ENCODE measurements around the gene GNG14.

The GNG14 gene

DNA sequence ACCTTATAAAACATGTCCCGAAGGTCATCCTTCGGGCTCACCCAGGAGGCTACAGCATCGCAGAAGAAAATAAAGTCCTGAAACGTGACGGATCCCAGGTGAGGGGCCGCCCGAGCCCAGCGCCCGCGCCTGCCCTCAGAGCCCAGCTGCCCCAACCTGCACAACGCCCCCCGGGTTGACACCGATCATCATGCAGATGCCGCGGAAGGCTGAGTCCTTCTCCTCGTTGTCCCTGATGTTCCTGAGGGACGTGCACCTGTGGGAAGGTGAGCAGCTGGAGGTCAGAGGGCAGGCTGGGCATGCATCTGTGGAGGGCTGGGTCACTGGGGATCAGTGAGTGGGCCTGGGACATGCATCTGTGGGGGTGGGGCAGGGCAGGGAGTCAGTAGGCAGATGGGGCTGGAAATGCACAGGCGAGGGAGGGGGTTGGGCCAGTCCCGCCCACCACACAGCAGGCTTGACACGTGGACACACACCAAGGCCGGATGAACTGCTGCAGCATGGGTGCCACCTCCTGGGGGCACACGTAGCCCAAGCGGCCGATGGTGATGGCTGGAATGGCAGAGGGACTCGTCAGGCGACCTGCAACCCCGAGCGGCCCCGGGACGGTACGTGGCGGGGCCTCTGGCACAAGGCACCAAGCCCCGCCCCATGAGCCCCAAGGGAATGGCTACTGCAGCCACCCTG, 13.9 kb downstream of the GNG14 start:
- H3K27me3 ChIP-seq (ENCODE audit: control insufficient read depth in 1 of 2, insufficient read depth in 1 of 2, low read length in 2 of 2), result no peaks in the 10 kb centered on the region
- no peak overlapping the region for H4K8ac ChIP-seq (ENCODE audit: low read length)
- peaks cover 2% of the 10 kb centered on the region for H3K4me1 ChIP-seq (ENCODE audit: control insufficient read depth, insufficient read depth, low read depth, low read length)
- no peak overlapping the region for H3K27ac ChIP-seq (ENCODE audit: low read length, poor library complexity, severe bottlenecking)
- no peak overlapping the region for H3K4me2 ChIP-seq (ENCODE audit: low read length, poor library complexity, severe bottlenecking)
- no peak overlapping the region for H3K9ac ChIP-seq (ENCODE audit: low read length)
- H3K36me3 ChIP-seq (ENCODE audit: control insufficient read depth in 1 of 2, insufficient read depth in 2 of 2, low read depth in 1 of 2, low read length in 2 of 2), result peaks cover 89 to 90% of the 10 kb centered on the region in 2 experiments
- H3K23ac ChIP-seq (ENCODE audit: low read length in 2 of 2), result no peak overlapping the region
- peak overlapping the region in 1 of 2 experiments; percentile 40 for H2BK12ac ChIP-seq (ENCODE audit: low read length in 2 of 2)
- peak overlapping the region; percentile 53 for H4K91ac ChIP-seq (ENCODE audit: low read length)
- H2BK15ac ChIP-seq (ENCODE audit: low read depth, poor library complexity, severe bottlenecking), result no peak overlapping the region
- no peak overlapping the region for H3K4ac ChIP-seq (ENCODE audit: low read depth in 1 of 2, low read length in 2 of 2)
- peaks cover 46% of the 10 kb centered on the region for H3K79me1 ChIP-seq (replicated peaks; ENCODE audit: low read length, poor library complexity, severe bottlenecking)
- no peak overlapping the region for H2AK5ac ChIP-seq (ENCODE audit: low read length, severe bottlenecking)
- H2BK120ac ChIP-seq (ENCODE audit: low read depth, low read length), result no peak overlapping the region
- no peak overlapping the region for H3K14ac ChIP-seq (ENCODE audit: low read length in 2 of 2)
- no peak overlapping the region for H2BK5ac ChIP-seq (ENCODE audit: low read depth, low read length, poor library complexity, severe bottlenecking)
- DNase-seq, result no peak
- no peak overlapping the region for H2AFZ ChIP-seq (ENCODE audit: low read depth, low read length)
- no peak overlapping the region for H3K18ac ChIP-seq (ENCODE audit: low read depth in 1 of 2, low read length in 2 of 2)
- H3K4me3 ChIP-seq (ENCODE audit: insufficient read depth in 1 of 2, low read depth in 1 of 2, low read length in 2 of 2), result no peak overlapping the region
- H3K9me3 ChIP-seq (ENCODE audit: control insufficient read depth, low read length), result no peaks in the 10 kb centered on the region
- 95% methylated on average over 33 of the region's 33 CpGs for WGBS

DNA sequence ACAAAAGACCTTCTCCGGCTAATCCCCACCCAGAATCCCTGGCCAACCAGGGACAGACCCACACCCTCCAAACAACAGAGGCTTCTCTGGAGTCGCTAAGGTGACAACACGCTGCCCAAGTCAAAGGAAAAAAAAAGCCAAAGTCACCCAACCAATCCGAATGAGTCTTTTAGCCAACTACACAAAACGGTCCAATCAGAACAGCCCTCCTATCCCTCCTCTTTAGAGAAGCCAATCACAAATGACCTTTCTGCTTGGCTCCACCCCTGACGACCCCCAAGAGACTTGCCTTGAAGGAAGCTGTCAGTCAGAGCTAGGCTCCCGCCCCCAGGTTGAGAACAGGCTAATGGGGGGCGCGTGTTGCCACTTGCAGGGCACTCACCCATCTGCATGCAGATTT, 15.2 kb downstream of the GNG14 start:
- Histone ChIP-seq H2BK5ac (ENCODE audit: low read depth, low read length, poor library complexity, severe bottlenecking) (no peak overlapping the region), H3K4ac (ENCODE audit: low read depth in 1 of 2, low read length in 2 of 2) (no peak overlapping the region)

DNA sequence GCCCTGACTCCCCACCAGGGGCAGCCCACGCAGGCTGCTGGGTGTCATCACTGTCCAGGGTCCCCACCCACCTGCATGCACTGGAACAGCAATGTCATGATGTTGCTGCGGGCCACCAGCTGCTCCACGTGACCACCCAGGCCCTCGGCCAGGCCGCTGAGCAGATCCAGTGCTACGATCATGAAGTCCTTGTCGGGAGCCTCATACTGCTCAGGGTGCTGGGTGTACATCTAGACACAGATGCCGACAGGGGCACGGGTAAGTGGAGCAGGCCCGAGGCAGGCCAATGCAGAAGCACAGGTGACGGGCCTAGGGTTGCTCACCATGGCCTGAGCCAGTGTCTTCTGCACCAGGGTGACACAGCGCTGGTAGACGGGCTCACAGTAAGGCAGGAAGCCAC, 17.4 kb downstream of the GNG14 start:
- Histone ChIP-seq H2AK5ac (ENCODE audit: low read length, severe bottlenecking) (no peak overlapping the region), H2BK15ac (ENCODE audit: low read depth, poor library complexity, severe bottlenecking) (no peak overlapping the region), H3K4me1 (ENCODE audit: control insufficient read depth, insufficient read depth, low read depth, low read length) (peaks cover 1% of the 10 kb centered on the region), H4K91ac (ENCODE audit: low read length) (no peak overlapping the region), H2BK5ac (ENCODE audit: low read depth, low read length, poor library complexity, severe bottlenecking) (no peak overlapping the region), H3K79me1 (replicated peaks; ENCODE audit: low read length, poor library complexity, severe bottlenecking) (peaks cover 49% of the 10 kb centered on the region), H3K4me3 (ENCODE audit: insufficient read depth in 1 of 2, low read depth in 1 of 2, low read length in 2 of 2) (no peak overlapping the region), H2BK120ac (ENCODE audit: low read depth, low read length) (no peak overlapping the region), H3K23ac (ENCODE audit: low read length in 2 of 2) (no peak overlapping the region), H3K9me3 (ENCODE audit: control insufficient read depth, low read length) (no peaks in the 10 kb centered on the region), H3K36me3 (ENCODE audit: control insufficient read depth in 1 of 2, insufficient read depth in 2 of 2, low read depth in 1 of 2, low read length in 2 of 2) (peaks cover 84 to 96% of the 10 kb centered on the region in 2 experiments), H3K18ac (ENCODE audit: low read depth in 1 of 2, low read length in 2 of 2) (no peak overlapping the region), H3K9ac (ENCODE audit: low read length) (no peak overlapping the region), H3K27me3 (ENCODE audit: control insufficient read depth in 1 of 2, insufficient read depth in 1 of 2, low read length in 2 of 2) (no peaks in the 10 kb centered on the region), H3K4ac (ENCODE audit: low read depth in 1 of 2, low read length in 2 of 2) (no peak overlapping the region), H3K27ac (ENCODE audit: low read length, poor library complexity, severe bottlenecking) (no peak overlapping the region), H3K14ac (ENCODE audit: low read length in 2 of 2) (no peak overlapping the region), H4K8ac (ENCODE audit: low read length) (no peak overlapping the region), H2BK12ac (ENCODE audit: low read length in 2 of 2) (no peak overlapping the region), H2AFZ (ENCODE audit: low read depth, low read length) (no peak overlapping the region), H3K4me2 (ENCODE audit: low read length, poor library complexity, severe bottlenecking) (no peak overlapping the region)
- DNase-seq, result no peak
- WGBS, result 97% methylated on average over 13 of the region's 13 CpGs

More for the DNA sequence above, 15.2 kb downstream of the GNG14 start:
- Histone ChIP-seq H2BK120ac (ENCODE audit: low read depth, low read length) (no peak overlapping the region), H4K91ac (ENCODE audit: low read length) (no peak overlapping the region), H2BK15ac (ENCODE audit: low read depth, poor library complexity, severe bottlenecking) (no peak overlapping the region), H3K4me2 (ENCODE audit: low read length, poor library complexity, severe bottlenecking) (no peak overlapping the region), H3K18ac (ENCODE audit: low read depth in 1 of 2, low read length in 2 of 2) (no peak overlapping the region), H3K9ac (ENCODE audit: low read length) (no peak overlapping the region), H3K4me1 (ENCODE audit: control insufficient read depth, insufficient read depth, low read depth, low read length) (peaks cover 1% of the 10 kb centered on the region), H3K9me3 (ENCODE audit: control insufficient read depth, low read length) (no peaks in the 10 kb centered on the region), H3K27ac (ENCODE audit: low read length, poor library complexity, severe bottlenecking) (no peak overlapping the region), H2AFZ (ENCODE audit: low read depth, low read length) (no peak overlapping the region), H3K79me1 (replicated peaks; ENCODE audit: low read length, poor library complexity, severe bottlenecking) (peaks cover 50% of the 10 kb centered on the region), H3K14ac (ENCODE audit: low read length in 2 of 2) (no peak overlapping the region), H3K27me3 (ENCODE audit: control insufficient read depth in 1 of 2, insufficient read depth in 1 of 2, low read length in 2 of 2) (no peaks in the 10 kb centered on the region), H2AK5ac (ENCODE audit: low read length, severe bottlenecking) (no peak overlapping the region), H3K23ac (ENCODE audit: low read length in 2 of 2) (no peak overlapping the region), H3K36me3 (ENCODE audit: control insufficient read depth in 1 of 2, insufficient read depth in 2 of 2, low read depth in 1 of 2, low read length in 2 of 2) (peaks cover 89 to 97% of the 10 kb centered on the region in 2 experiments), H2BK12ac (ENCODE audit: low read length in 2 of 2) (no peak overlapping the region), H3K4me3 (ENCODE audit: insufficient read depth in 1 of 2, low read depth in 1 of 2, low read length in 2 of 2) (no peak overlapping the region), H4K8ac (ENCODE audit: low read length) (no peak overlapping the region)
- WGBS, result 73% methylated on average over 9 of the region's 9 CpGs
- peak; percentile 55 for DNase-seq

DNA sequence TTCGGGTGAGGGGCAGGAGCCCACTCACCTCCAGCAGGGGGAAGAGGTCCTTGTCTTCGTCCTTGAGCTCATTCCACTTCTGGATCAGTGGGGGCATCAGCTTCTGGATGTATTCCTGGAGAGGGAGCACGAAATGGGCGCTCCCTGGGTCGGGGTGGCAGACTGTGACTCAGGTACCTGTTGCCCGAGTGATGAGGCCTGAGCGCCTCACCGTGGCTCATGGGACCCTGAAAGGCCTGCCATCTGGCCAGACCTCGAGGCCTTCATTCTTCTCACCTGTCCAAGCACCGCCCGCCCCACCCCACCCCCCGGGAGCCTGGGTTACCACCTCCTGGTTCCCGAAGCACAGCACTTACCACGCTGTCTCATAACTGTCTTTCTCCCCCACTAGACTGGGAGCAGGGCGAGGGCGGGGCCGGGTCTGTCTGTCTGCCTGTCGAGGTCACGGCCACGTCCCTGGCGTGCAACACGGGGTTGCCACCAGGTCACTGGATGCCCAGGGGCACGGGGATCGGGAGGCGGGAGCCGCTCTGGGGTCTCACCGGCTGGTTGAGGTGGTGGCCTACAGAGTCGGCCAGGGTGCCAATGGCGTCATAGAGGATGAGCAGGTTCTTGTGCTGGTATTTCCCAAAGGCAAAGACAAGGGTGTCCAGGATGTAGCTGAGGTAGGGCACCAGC, 18.0 kb downstream of the GNG14 start:
- Histone ChIP-seq H3K27ac (ENCODE audit: low read length, poor library complexity, severe bottlenecking) (no peak overlapping the region), H3K14ac (ENCODE audit: low read length in 2 of 2) (no peak overlapping the region), H2BK15ac (ENCODE audit: low read depth, poor library complexity, severe bottlenecking) (no peak overlapping the region), H3K9ac (ENCODE audit: low read length) (no peak overlapping the region), H2BK5ac (ENCODE audit: low read depth, low read length, poor library complexity, severe bottlenecking) (no peak overlapping the region), H3K9me3 (ENCODE audit: control insufficient read depth, low read length) (no peaks in the 10 kb centered on the region), H3K27me3 (ENCODE audit: control insufficient read depth in 1 of 2, insufficient read depth in 1 of 2, low read length in 2 of 2) (no peaks in the 10 kb centered on the region), H3K4me1 (ENCODE audit: control insufficient read depth, insufficient read depth, low read depth, low read length) (peaks cover 1% of the 10 kb centered on the region), H3K4me2 (ENCODE audit: low read length, poor library complexity, severe bottlenecking) (no peak overlapping the region), H3K18ac (ENCODE audit: low read depth in 1 of 2, low read length in 2 of 2) (no peak overlapping the region), H3K4me3 (ENCODE audit: insufficient read depth in 1 of 2, low read depth in 1 of 2, low read length in 2 of 2) (no peak overlapping the region), H3K23ac (ENCODE audit: low read length in 2 of 2) (no peak overlapping the region), H3K79me1 (replicated peaks; ENCODE audit: low read length, poor library complexity, severe bottlenecking) (peaks cover 53% of the 10 kb centered on the region), H4K8ac (ENCODE audit: low read length) (no peak overlapping the region), H2BK12ac (ENCODE audit: low read length in 2 of 2) (no peak overlapping the region), H4K91ac (ENCODE audit: low read length) (peak overlapping the region; percentile 34), H2AK5ac (ENCODE audit: low read length, severe bottlenecking) (no peak overlapping the region), H2BK120ac (ENCODE audit: low read depth, low read length) (no peak overlapping the region), H3K4ac (ENCODE audit: low read depth in 1 of 2, low read length in 2 of 2) (no peak overlapping the region), H3K36me3 (ENCODE audit: control insufficient read depth in 1 of 2, insufficient read depth in 2 of 2, low read depth in 1 of 2, low read length in 2 of 2) (peaks cover 84 to 96% of the 10 kb centered on the region in 2 experiments), H2AFZ (ENCODE audit: low read depth, low read length) (no peak overlapping the region)
- WGBS, result 96% methylated on average over 29 of the region's 29 CpGs
- DNase-seq, result no peak

Data from mesenchymal stem cell (in vitro differentiated cells and primary cell).